K562 (cell line): Measurements from ENCODE around the gene KHSRP. TPM values are rescaled to one million over a fixed set of nuclear protein-coding genes. Genes with fewer than 3 reads are reported as not detected.
A peak's percentile ranks its signal among the peaks of the same experiment; 100 is the strongest.

Experiments used
- ARHGAP35 ChIP-seq: fragments of 450-650 bp; IDR thresholded peaks from 2 replicates; pipeline ENCODE4 v1.6.1; 2018; ENCODE audit not compliant: partially characterized antibody
- ATF7 ChIP-seq: fragments of 450-650 bp; IDR thresholded peaks from 2 replicates; pipeline ENCODE4 v1.7.1; 2014; ENCODE audit warnings: mild to moderate bottlenecking, moderate library complexity
- HEY1 ChIP-seq: fragments of 250-450 bp; sonication (Bioruptor Pico); IDR thresholded peaks from 2 replicates; pipeline ENCODE4 v1.5.0; 2020; ENCODE audit warnings: mild to moderate bottlenecking, moderate library complexity, borderline replicate concordance
- NR2C1 ChIP-seq, 2 experiments: fragments of 450-650 bp; IDR thresholded peaks; 2 replicates each; pipeline ENCODE4 v1.6.1; 2017; ENCODE audit warnings: mild to moderate bottlenecking in 2 of 2, antibody characterized with exemption in 1 of 2, inconsistent platforms in 1 of 2, missing compliant biosample characterization in 1 of 2, missing genetic modification characterization in 1 of 2
- POLR2AphosphoS2 ChIP-seq: IDR thresholded peaks from 2 replicates; pipeline ENCODE4 v1.6.1; 2012; ENCODE audit warnings: low read length, improper control_type of control experiment
- ZBTB1 ChIP-seq: sonication (generic); formaldehyde crosslinking; IDR thresholded peaks from 2 replicates; pipeline ENCODE4 v1.8.1; 2023; ENCODE audit warnings: missing genetic modification reagents, low read depth, mild to moderate bottlenecking, borderline replicate concordance
- polyA plus RNA-seq, 8 experiments: library from polyadenylated mRNA; depleted of rRNA in 4 of 8; stranded (reverse) in 5 of 8; unstranded in 3 of 8; fragments of >200 nt; fragmentation: Nextera tagmentation in 2 of 8; fragmentation: Illumina TruSeq in 1 of 8; extraction: Ambion mirVana in 2 of 8; extraction: Trizol in 1 of 8; gene quantifications; 2 replicates each; pipeline versions ENCODE4 v1.2.1 to v1.2.3, GENCODE V29; 2011 to 2014; ENCODE audit warnings: inconsistent platforms in 1 of 8, missing spikeins in 1 of 8
- total RNA-seq, 7 experiments: library from RNA; depleted of rRNA in 6 of 7; stranded (reverse); fragments of >200 nt in 6 of 7; fragmentation: Illumina TruSeq in 2 of 7; extraction: Trizol in 2 of 7; gene quantifications; 2 replicates each; pipeline versions ENCODE4 v1.2.1 to v1.2.3, GENCODE V29; 2011 to 2021; ENCODE audit warnings: low replicate concordance in 1 of 7
- TF ChIP-seq, protein P1 (sequence below): fragments of 450-650 bp; conservative IDR thresholded peaks from 2 replicates; pipeline ENCODE4 v1.6.1; 2016; ENCODE audit warnings: missing genetic modification characterization, low read depth, mild to moderate bottlenecking, control low read depth, missing compliant biosample characterization
- TF ChIP-seq, protein P2 (sequence below): fragments of 450-650 bp; formaldehyde crosslinking; IDR thresholded peaks from 2 replicates; pipeline ENCODE4 v1.4.0; 2022; ENCODE audit warnings: missing genetic modification characterization
- TF ChIP-seq, protein P3 (sequence below): sonication (generic); formaldehyde crosslinking; IDR thresholded peaks from 2 replicates; pipeline ENCODE4 v1.8.1; 2023; ENCODE audit warnings: mild to moderate bottlenecking, missing genetic modification reagents
- TF ChIP-seq, protein P4 (sequence below): fragments of 200-800 bp; sonication (Bioruptor generic); IDR thresholded peaks from 2 replicates; pipeline ENCODE4 v1.6.1; 2017; ENCODE audit warnings: missing genetic modification characterization, missing compliant biosample characterization

The KHSRP gene
- total and polyA plus RNA-seq, 9 of the 15 experiments (the other 6 are each of a cell fraction or from before 2014, with no cell fraction given), result 4.2 to 564 (median 139) TPM

DNA sequence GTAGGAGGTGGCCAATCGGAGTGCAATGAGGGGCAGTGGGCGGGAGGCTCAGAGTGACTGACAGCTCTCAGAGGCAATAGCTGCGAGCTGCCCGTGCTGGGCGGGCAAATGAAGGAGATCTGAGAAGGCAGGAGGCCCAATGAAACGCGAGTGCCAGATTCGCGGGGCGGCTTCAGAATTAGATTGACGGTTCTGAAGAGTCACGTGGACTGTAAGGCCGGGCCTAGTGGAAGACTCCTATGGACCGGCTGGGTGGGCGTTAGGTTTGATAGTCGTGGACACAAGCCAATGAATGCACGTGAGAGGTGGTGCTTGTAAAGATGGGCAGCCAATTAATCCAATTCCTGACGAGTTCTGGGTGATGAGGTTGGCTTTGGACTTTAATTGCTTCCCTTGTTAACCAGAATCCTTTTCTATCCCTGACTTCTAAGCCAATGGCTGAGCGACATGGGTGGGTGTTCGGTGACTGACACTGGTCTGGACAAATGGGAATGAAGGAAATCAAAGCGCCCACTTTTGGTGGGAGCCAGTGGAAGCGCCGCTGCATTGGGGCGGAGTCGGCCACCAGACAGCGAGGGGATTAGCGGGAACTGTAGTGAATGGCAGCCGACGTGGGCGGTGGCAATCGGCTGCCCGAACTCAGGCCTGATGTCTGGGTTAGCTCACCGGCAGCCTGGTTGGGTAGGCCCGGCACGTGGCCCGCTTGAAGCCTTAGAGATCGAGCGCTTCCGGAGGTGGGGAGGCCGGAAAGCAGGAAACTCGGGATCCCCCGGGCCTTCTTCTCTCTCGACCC lies 524 bp upstream of the KHSRP start (continued):
- TF ChIP-seq, protein P1, sequence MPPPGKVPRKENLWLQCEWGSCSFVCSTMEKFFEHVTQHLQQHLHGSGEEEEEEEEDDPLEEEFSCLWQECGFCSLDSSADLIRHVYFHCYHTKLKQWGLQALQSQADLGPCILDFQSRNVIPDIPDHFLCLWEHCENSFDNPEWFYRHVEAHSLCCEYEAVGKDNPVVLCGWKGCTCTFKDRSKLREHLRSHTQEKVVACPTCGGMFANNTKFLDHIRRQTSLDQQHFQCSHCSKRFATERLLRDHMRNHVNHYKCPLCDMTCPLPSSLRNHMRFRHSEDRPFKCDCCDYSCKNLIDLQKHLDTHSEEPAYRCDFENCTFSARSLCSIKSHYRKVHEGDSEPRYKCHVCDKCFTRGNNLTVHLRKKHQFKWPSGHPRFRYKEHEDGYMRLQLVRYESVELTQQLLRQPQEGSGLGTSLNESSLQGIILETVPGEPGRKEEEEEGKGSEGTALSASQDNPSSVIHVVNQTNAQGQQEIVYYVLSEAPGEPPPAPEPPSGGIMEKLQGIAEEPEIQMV (tag), result peak; percentile 78
- TF ChIP-seq ATF7, result peak; percentile 95
- peak; percentile 71; the same call in 1 of the 2 replicates for TF ChIP-seq NR2C1 (IDR thresholded peaks at IDR 0.05)
- peak; percentile 73; the same call in 1 of the 2 replicates for TF ChIP-seq NR2C1 (tag; IDR thresholded peaks at IDR 0.05)
- TF ChIP-seq, protein P2, sequence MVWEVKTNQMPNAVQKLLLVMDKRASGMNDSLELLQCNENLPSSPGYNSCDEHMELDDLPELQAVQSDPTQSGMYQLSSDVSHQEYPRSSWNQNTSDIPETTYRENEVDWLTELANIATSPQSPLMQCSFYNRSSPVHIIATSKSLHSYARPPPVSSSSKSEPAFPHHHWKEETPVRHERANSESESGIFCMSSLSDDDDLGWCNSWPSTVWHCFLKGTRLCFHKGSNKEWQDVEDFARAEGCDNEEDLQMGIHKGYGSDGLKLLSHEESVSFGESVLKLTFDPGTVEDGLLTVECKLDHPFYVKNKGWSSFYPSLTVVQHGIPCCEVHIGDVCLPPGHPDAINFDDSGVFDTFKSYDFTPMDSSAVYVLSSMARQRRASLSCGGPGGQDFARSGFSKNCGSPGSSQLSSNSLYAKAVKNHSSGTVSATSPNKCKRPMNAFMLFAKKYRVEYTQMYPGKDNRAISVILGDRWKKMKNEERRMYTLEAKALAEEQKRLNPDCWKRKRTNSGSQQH (CRISPR knock-in tag), result 0 out of 2 replicates have a peak, but pooled peaks have one; percentile 57
- peak; percentile 92 for TF ChIP-seq ZBTB1 (CRISPR knock-in tag)
- no peak for TF ChIP-seq ARHGAP35
- TF ChIP-seq HEY1 (CRISPR knock-in tag), result no peak
- TF ChIP-seq, protein P3, sequence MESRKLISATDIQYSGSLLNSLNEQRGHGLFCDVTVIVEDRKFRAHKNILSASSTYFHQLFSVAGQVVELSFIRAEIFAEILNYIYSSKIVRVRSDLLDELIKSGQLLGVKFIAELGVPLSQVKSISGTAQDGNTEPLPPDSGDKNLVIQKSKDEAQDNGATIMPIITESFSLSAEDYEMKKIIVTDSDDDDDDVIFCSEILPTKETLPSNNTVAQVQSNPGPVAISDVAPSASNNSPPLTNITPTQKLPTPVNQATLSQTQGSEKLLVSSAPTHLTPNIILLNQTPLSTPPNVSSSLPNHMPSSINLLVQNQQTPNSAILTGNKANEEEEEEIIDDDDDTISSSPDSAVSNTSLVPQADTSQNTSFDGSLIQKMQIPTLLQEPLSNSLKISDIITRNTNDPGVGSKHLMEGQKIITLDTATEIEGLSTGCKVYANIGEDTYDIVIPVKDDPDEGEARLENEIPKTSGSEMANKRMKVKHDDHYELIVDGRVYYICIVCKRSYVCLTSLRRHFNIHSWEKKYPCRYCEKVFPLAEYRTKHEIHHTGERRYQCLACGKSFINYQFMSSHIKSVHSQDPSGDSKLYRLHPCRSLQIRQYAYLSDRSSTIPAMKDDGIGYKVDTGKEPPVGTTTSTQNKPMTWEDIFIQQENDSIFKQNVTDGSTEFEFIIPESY (CRISPR knock-in tag), result peak; percentile 89
- TF ChIP-seq, protein P4, sequence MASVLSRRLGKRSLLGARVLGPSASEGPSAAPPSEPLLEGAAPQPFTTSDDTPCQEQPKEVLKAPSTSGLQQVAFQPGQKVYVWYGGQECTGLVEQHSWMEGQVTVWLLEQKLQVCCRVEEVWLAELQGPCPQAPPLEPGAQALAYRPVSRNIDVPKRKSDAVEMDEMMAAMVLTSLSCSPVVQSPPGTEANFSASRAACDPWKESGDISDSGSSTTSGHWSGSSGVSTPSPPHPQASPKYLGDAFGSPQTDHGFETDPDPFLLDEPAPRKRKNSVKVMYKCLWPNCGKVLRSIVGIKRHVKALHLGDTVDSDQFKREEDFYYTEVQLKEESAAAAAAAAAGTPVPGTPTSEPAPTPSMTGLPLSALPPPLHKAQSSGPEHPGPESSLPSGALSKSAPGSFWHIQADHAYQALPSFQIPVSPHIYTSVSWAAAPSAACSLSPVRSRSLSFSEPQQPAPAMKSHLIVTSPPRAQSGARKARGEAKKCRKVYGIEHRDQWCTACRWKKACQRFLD, result peak; percentile 96
- TF ChIP-seq POLR2AphosphoS2, result no peak
